ES-I3 (cell line): ENCODE measurements around the gene FGF13.

ENCODE experiments used
- H3K36me3 ChIP-seq: 2 replicates; pipeline ENCODE4 v1.6.1; 2013; ENCODE audit warnings: mild to moderate bottlenecking, low read length, control low read depth, moderate library complexity; ENCODE audit not compliant: insufficient read depth
- H3K4me1 ChIP-seq: 2 replicates; pipeline ENCODE4 v1.6.1; 2013; ENCODE audit warnings: mild to moderate bottlenecking, control low read depth, low read length; ENCODE audit not compliant: insufficient read depth
- H3K9ac ChIP-seq: 2 replicates; pipeline ENCODE4 v1.6.1; 2013; ENCODE audit warnings: low read depth, mild to moderate bottlenecking, low read length, moderate library complexity
- H3K9me3 ChIP-seq: 2 replicates; pipeline ENCODE4 v1.6.1; 2013; ENCODE audit warnings: mild to moderate bottlenecking, low read length, moderate library complexity; ENCODE audit not compliant: control insufficient read depth, insufficient read depth

The FGF13 gene

GRCh38 chrX:138711399-138712347 is at the start of gene FGF13:
Gene FGF13, minus strand, starts transcription at chrX:138711717. Its CDS starts 714 bp downstream, at chrX:138711003.
- H3K4me1 ChIP-seq = peaks cover 6% of the 10 kb centered on the region
- H3K9me3 ChIP-seq = no peaks in the 10 kb centered on the region; the same call in 1 of the 2 replicates
- H3K36me3 ChIP-seq = peaks cover 4% of the 10 kb centered on the region; the same call in 1 of the 2 replicates
- H3K9ac ChIP-seq = peak within 1 kb of the TSS; percentile 78

GRCh38 chrX:138759217-138759943 is 47.9 kb upstream of the FGF13 start:
- peaks cover 26% of the 10 kb centered on the region for H3K4me1 ChIP-seq
- no peaks in the 10 kb centered on the region for H3K9me3 ChIP-seq
- no peak overlapping the region for H3K9ac ChIP-seq
- H3K36me3 ChIP-seq = no peaks in the 10 kb centered on the region

GRCh38 chrX:138756234-138756633 is 44.7 kb upstream of the FGF13 start:
- Histone ChIP-seq H3K9me3 (no peaks in the 10 kb centered on the region), H3K36me3 (no peaks in the 10 kb centered on the region), H3K4me1 (peaks cover 26% of the 10 kb centered on the region), H3K9ac (no peak overlapping the region)

- no peaks in the 10 kb centered on the region for H3K9me3 ChIP-seq
- no peak overlapping the region for H3K9ac ChIP-seq
- peaks cover 20% of the 10 kb centered on the region for H3K4me1 ChIP-seq
- no peaks in the 10 kb centered on the region for H3K36me3 ChIP-seq
Measured at GRCh38 chrX:138754861-138755260, 43.3 kb upstream of the FGF13 start.

- Histone ChIP-seq H3K9ac (no peak overlapping the region), H3K4me1 (no peaks in the 10 kb centered on the region), H3K36me3 (no peaks in the 10 kb centered on the region), H3K9me3 (no peaks in the 10 kb centered on the region)
Measured at GRCh38 chrX:138748480-138748879, 37.0 kb upstream of the FGF13 start.

GRCh38 chrX:138745196-138745595 is 33.7 kb upstream of the FGF13 start:
- H3K9ac ChIP-seq = no peak overlapping the region
- H3K9me3 ChIP-seq = no peaks in the 10 kb centered on the region
- H3K4me1 ChIP-seq = peaks cover 8% of the 10 kb centered on the region; the same call in 1 of the 2 replicates
- H3K36me3 ChIP-seq = no peaks in the 10 kb centered on the region

GRCh38 chrX:138742217-138742616 is 30.7 kb upstream of the FGF13 start:
- no peaks in the 10 kb centered on the region for H3K9me3 ChIP-seq
- peaks cover 8% of the 10 kb centered on the region; the same call in 1 of the 2 replicates for H3K4me1 ChIP-seq
- no peaks in the 10 kb centered on the region for H3K36me3 ChIP-seq
- no peak overlapping the region for H3K9ac ChIP-seq

GRCh38 chrX:138740341-138740740 is 28.8 kb upstream of the FGF13 start:
- H3K4me1 ChIP-seq = peaks cover 8% of the 10 kb centered on the region; the same call in 1 of the 2 replicates
- H3K9me3 ChIP-seq = no peaks in the 10 kb centered on the region
- H3K9ac ChIP-seq = no peak overlapping the region
- H3K36me3 ChIP-seq = no peaks in the 10 kb centered on the region

- Histone ChIP-seq H3K9ac (no peak overlapping the region), H3K36me3 (no peaks in the 10 kb centered on the region)
Measured at GRCh38 chrX:138723301-138723700, 11.8 kb upstream of the FGF13 start.

GRCh38 chrX:138719396-138719795 is 7.9 kb upstream of the FGF13 start:
- no peak overlapping the region for H3K9ac ChIP-seq
- H3K9me3 ChIP-seq = no peaks in the 10 kb centered on the region
- H3K36me3 ChIP-seq = no peaks in the 10 kb centered on the region
- H3K4me1 ChIP-seq = no peaks in the 10 kb centered on the region

More at GRCh38 chrX:138723301-138723700, 11.8 kb upstream of the FGF13 start:
- Histone ChIP-seq H3K9me3 (no peaks in the 10 kb centered on the region), H3K4me1 (no peaks in the 10 kb centered on the region)

- Histone ChIP-seq H3K4me1 (no peaks in the 10 kb centered on the region), H3K9me3 (no peaks in the 10 kb centered on the region), H3K9ac (no peak overlapping the region), H3K36me3 (no peaks in the 10 kb centered on the region)
Measured at GRCh38 chrX:138718941-138719340, 7.4 kb upstream of the FGF13 start.

GRCh38 chrX:138710866-138711341 is 613 bp downstream of the FGF13 start:
- Histone ChIP-seq H3K4me1 (peaks cover 6% of the 10 kb centered on the region), H3K9ac (peak overlapping the region; percentile 78), H3K36me3 (peaks cover 6% of the 10 kb centered on the region; the same call in 1 of the 2 replicates), H3K9me3 (no peaks in the 10 kb centered on the region; the same call in 1 of the 2 replicates)

- Histone ChIP-seq H3K36me3 (peaks cover 6% of the 10 kb centered on the region; the same call in 1 of the 2 replicates), H3K4me1 (peaks cover 6% of the 10 kb centered on the region), H3K9me3 (no peaks in the 10 kb centered on the region; the same call in 1 of the 2 replicates), H3K9ac (peak overlapping the region; percentile 78)
Measured at GRCh38 chrX:138709886-138710791, 1.4 kb downstream of the FGF13 start.
